Measurements from ENCODE around the gene WDR74.
"Not testable (repeated sequence)": the region's sequence is repeated elsewhere in the genome, so short reads cannot be mapped to it uniquely, and the experiment has no call there.

WDR74 gene

DNA sequence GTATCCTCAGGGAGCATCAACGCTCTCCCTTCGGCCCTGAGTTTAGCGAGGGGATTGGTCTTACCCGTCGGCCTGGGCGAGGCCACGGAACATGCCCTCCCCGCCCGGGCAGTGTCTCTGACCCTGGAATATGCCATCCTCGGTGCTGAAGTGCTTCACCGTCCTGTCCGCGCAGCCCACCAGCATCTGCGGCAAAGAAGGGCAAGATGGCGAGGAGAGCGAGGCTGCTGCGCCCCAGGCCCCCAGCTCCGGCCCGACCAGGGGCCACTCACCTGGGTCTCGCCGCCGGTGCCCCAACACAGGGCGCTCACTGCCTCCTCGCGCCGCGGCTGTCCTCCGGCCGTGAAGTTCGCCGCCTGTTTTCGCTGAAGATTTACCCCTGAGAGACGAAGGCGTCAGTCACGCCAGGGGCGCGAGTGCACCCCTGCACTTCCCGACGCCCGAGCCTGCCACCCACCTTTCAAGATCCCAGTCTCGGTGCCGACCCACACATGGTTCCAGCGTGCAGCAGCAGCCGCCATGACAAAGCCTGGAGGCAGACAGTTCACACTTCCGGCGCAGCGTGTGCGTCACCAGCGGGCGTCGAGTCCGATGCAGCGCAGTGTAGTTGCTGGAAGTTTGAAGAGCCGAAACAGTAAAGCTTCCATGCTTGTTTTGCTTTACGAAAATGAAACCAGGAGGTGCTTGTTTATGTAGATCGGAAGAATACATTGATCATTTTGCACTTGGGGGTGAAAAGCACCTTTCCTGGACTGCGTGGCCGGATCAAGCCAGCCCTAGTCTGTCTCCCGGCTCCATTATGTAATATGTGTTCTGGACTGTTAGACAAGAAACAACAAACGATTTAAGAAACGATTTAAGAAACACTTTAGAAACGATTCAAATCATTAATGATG lies at the start of gene WDR74:
WDR74 (minus strand) TSS at position 541 of the 896 bp plus-strand sequence; CDS start at position 521, 20 bp downstream.
- DNase-seq, result peak; percentile 96

GRCh38 chr11:62889126-62889483 lies 49.7 kb upstream of the WDR74 start:
- DNase-seq, result no peak

GRCh38 chr11:62888406-62888805 lies 49.0 kb upstream of the WDR74 start:
- no peak for DNase-seq

- no peak for DNase-seq
Observed at GRCh38 chr11:62885137-62885750, 45.9 kb upstream of the WDR74 start.

DNA sequence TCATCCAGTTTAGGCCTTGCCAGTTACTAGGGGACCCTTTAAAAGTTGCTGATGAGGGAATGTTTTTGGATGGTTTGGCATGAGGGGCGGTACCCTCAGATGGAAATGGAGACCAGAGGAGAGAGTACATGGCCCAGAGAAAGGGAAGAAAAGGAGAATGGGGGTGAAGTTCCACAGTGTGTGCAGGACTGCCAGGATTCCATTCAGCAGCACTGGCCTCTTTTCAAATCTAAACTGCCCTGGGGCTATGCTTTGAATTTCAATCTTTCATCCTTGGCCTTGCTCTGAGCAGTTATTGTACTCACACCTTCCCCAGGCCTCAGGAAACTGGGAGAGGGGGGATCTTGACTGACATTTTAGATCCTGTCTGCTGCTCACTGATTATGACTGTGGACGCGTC lies 44.3 kb upstream of the WDR74 start:
- DNase-seq, result no peak

DNA sequence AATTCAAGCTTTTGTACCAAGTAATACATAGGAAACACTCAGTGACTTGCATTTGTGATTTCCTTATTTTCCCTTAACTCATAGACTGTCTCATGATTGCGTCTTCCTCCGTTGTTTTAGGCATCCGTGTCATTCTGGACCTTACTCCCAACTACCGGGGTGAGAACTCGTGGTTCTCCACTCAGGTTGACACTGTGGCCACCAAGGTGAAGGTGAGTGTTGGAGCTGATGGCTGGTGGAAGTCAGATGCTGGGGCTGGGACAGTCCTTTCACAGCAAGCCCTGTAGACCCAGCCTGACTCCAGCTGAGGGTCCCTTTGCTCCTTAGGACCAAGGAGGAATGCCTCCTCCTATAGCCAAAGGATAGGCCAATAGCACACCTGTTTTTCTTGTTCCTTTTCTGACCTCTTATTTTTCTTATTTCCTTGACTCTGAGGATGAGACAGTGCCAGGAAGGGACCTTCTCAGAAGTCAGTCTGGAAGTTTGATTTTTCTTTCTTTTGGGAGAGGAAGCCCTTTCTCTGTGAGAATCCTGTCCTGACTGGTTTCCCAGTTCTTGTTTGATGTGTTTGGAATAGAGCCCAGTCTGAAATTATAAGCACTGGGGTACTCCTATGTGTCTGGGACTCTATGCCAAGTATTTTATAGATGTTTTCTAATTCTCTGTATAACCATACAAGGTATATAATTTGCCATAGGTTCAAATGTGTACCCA lies 43.6 kb upstream of the WDR74 start:
- DNase-seq, result no peak

DNA sequence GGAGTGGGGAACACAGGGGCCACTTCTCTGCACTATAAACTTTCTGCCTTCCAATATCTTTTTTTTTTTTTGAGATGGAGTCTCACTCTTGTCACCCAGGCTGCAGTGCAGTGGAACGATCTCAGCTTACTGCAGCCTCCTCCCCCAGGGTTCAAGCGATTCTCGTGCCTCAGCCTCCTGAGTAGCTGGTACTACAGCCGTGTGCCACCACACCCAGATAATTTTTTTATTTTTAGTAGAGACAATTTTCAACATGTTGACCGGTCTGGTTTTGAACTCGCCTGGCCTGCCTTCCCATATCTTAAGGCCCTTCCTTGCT lies 43.0 kb upstream of the WDR74 start:
- no peak for DNase-seq

DNA sequence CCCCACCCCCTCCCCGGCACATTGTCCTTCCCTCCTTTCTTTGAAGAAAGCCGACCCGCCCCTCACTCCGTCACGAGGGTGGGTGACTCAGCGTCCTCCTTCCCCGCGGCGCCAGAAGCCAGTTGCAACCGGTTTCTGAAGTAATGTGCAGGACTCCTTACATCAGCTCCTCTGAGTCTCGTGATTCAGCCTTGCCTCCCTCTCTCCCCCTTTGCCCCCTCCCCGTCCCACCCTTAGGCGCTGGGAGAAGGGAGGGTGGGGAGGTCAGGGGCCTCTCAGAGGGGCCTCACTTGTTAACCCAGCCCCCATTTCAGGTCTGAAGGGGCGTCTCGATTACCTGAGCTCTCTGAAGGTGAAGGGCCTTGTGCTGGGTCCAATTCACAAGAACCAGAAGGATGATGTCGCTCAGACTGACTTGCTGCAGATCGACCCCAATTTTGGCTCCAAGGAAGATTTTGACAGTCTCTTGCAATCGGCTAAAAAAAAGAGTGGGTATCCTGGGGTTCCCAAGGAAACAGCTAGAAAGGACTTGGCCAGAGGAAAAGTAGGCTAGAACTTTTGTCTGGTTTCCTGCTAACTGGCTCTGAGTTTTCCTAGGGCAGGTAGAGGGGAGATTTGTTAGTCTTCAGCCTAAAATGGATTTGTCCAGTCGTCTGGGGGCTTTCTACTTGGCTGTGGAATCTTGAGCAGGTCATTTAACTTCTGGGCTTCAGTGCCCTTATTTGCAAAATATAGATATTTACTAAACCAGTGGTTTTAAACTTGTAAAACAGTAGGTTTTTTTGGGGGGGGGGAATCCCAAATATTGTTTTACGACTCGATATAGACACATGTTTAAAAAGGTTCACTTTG lies 42.4 kb upstream of the WDR74 start:
- peak; percentile 92 for DNase-seq

- DNase-seq, result peak; percentile 93
Observed at GRCh38 chr11:62880803-62881578, 41.6 kb upstream of the WDR74 start, which contains the start of gene SLC3A2. TSS of gene SLC3A2 (plus strand) at chr11:62880896. CDS start at chr11:62881024, 128 bp downstream.

GRCh38 chr11:62880231-62880802 lies 40.9 kb upstream of the WDR74 start:
- no peak for DNase-seq

DNA sequence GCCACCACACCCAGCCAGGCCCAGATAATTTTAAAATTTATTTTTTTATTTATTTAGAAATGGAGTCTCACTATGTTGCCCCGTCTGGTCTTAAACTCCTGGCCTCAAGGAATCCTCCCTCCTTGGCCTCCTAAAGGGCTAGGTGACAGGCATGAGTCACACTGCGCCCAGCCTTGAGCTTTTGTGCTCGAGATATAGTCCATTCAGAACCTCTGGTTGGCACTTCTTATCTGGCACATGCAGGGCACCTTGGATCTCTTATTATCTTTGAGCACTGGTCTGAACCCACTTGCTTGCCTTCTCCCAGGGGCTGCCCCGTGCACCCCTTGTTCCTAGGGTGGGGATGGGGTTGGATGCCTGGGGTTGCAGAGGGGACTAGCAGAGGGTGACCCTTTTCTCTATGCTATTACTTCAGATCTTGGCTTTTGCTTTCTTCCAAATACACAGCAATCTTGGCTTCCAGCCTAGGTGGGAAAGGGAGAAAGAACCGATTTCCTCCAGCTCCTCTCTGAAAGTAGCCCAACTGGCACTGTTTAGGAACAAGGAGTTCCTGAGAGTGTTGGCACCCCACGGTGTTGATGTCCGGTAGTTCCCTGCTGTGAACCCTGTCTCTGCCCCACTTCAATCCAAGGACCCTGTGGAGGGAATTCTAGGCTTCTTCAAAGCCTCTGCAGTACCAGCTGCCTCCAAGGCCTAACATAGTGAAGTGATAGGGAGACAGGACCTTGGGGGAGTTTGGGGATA lies 40.0 kb upstream of the WDR74 start:
- no peak for DNase-seq

GRCh38 chr11:62876712-62877111 lies 37.3 kb upstream of the WDR74 start:
- DNase-seq, result no peak

DNA sequence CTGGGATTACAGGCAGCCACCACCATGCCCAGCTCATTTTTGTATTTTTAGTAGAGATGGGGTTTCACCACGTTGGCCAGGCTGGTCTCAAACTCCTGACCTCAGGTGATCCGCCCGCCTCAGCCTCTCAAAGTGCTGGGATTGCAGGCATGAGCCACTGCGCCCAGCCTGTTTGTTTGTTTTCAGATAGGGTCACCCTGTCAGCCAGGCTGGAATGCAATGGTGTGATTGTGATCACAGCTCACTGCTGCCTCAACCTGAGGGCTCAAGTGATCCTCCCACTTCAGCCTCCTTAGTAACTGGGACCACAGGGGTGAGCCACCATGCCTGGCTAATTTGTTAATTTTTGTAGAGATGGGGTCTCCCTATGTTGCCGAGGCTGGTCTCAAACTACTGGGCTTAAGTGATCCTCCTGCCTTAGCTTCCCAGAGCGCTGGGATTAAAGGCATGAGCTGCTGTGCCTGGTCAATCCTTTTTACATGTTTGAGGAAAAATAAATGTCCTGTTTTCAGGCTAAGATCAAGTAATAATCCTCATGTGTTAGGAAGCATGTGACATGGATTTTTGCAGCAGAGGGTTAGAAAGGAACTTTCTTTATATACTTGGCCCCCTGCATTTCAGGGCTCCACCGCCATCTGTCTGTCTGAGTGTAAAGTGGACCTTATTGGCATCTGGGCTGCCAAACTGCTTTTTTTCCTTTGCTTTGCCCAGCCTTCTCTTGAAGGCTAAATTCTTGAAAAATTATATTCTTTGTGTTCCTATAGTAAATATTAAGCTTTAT lies 36.5 kb upstream of the WDR74 start:
- no peak for DNase-seq

DNA sequence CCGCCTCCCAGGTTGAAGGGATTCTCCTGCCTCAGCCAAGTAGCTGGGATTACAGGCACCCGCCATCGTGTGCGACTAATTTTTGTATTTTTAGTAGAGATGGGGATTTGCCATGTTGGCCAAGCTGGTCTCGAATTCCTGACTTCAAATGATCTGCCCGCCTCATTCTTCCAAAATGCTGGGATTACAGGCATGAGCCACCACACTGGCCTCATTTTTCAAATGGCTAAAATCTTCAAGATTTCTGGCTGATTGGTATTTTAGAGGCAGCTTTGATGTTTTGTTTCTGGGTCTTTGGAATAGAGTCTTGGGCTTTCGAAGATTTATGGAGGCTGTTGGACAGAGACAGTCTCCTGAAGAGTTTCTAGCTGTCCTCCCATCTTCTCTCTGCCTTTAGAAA lies 35.5 kb upstream of the WDR74 start:
- no peak for DNase-seq

DNA sequence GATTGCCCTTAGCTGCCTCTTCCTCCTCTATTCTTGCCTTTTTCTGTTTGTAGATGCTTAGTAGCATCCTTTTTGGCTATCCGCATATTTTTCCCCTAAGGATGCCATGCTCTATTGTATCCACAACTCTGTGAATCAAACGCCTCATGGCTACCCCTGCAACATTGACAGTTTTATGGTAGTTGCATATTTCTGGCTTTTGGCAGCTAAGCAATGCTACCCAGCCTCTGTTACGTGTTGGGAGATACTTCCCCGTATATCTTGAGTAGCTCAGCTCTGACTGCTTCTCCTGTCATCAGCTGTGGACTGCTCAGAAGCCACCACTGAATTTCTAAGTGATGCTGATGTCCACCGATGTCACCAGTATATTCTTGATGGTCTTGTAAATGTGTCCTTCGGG lies 26.2 kb upstream of the WDR74 start:
- DNase-seq, result no peak

GRCh38 chr11:62863687-62864335 lies 24.4 kb upstream of the WDR74 start:
- no peak for DNase-seq

- not testable (repeated sequence) for DNase-seq
Observed at GRCh38 chr11:62861564-62862192, 22.3 kb upstream of the WDR74 start.

GRCh38 chr11:62860835-62861563 lies 21.6 kb upstream of the WDR74 start:
- DNase-seq, result no peak
